GM12892 (cell line): ENCODE results near the gene RMND5A.
A peak's percentile ranks its signal among the peaks of the same experiment; 100 is the strongest.

Experiments used
- DNase-seq: peaks from one replicate; pipeline ENCODE4 v3.0.0; 2011; ENCODE audit not compliant: insufficient read length
- FAIRE-seq: peaks from 2 replicates; lab custom pipeline; 2011; peaks lifted over from hg19 to GRCh38; lab: Jason Lieb, UNC
- POLR2A ChIP-seq: IDR thresholded peaks from 2 replicates; pipeline ENCODE4 v1.6.1; 2011; ENCODE audit warnings: low read depth, low read length, control low read depth
- POLR2AphosphoS5 ChIP-seq: IDR thresholded peaks from 2 replicates; pipeline ENCODE4 v1.6.1; 2011; ENCODE audit warnings: low read depth, low read length, control low read depth
- TAF1 ChIP-seq: IDR thresholded peaks from 2 replicates; pipeline ENCODE4 v1.6.1; 2011; ENCODE audit warnings: low read depth, mild to moderate bottlenecking, control low read depth, low read length, borderline replicate concordance

RMND5A gene

DNA sequence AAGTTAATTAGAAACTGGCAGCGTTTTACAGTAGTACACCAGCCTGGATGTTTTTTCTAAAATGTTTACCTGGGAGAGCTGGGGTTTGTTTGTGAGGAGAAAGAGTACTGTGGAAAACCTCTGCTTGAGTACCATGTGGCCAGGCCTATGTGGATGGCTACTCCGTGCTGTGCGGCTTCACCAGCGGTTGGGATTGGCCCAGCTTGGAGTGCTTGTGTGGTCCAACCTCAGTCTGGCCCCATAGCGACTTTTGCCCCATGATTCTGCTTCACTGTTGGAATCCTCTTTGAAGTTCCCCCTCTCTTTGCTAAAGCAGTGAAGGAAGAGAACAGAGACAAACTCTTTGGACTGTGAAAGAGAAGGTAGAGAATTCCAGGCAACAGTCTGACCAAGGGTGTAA lies 54.8 kb downstream of the RMND5A start:
- FAIRE-seq, result no peak

DNA sequence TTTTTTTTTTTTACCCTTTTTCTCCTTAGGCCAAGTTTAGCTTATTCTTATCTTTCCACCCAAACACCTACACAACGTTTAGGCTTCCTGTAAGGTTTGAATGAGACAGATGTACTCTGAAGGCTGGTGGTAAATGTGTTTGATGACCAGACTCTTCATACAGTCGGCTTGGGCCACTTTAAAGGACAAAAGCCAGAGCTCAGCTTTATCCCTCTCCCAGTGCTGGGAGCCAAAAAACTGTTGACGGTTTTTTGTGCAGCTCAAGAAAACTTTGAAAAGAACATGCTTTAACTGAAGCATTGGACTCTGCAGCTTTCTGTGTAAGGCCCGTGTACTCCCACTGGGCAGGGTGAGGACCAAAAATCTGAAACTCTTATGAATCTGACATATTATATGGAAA lies 55.2 kb downstream of the RMND5A start:
- FAIRE-seq (no peak), DNase-seq (no peak)
- TF ChIP-seq TAF1, result no peak
- no peak for TF ChIP-seq POLR2A
- TF ChIP-seq POLR2AphosphoS5, result no peak

More for the DNA sequence above, 54.8 kb downstream of the RMND5A start:
- TF ChIP-seq POLR2AphosphoS5 (no peak), TAF1 (no peak), POLR2A (no peak)
- no peak for DNase-seq

DNA sequence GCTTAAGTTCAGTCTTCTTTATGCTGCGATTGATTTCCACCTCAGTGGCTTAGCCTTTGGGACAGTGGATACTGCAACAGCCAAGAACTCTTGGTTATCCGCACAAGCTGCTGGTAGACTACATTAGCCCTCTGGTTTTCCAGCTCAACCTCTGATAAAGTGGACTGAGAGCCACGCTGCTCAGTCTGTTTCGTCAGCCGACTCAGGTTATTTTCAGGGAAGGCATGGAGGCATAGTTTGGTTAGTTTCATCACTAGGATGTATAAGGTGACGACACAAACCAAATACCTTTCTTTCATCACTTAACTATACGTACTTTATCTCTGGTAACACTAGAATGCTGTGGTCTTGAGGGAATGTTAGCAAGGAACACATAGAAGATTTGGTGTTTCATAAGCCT lies 56.4 kb downstream of the RMND5A start:
- no peak for TF ChIP-seq TAF1
- no peak for TF ChIP-seq POLR2AphosphoS5
- TF ChIP-seq POLR2A, result no peak
- DNase-seq (no peak), FAIRE-seq (no peak)

DNA sequence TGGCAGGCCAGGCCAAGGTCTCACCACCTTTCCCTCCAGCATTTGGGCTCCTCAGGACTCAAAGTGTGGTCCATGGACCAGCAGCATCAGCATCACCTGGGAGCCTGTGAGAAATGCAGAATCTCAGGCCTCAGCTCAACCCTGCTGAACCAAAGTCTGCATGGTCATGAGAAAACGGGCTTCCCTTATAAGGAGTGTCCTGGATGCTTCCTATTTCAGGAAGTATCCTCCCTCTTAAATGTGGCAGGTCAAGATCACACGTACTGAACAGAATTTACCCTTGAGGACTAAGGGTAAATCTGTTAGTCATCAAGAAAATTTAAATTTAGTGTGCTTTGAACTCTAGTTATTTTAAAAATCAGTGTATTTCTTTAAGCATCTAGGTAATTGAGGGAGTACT lies 58.9 kb downstream of the RMND5A start:
- TF ChIP-seq TAF1, result no peak
- TF ChIP-seq POLR2AphosphoS5, result no peak
- TF ChIP-seq POLR2A, result no peak
- FAIRE-seq, result no peak

DNA sequence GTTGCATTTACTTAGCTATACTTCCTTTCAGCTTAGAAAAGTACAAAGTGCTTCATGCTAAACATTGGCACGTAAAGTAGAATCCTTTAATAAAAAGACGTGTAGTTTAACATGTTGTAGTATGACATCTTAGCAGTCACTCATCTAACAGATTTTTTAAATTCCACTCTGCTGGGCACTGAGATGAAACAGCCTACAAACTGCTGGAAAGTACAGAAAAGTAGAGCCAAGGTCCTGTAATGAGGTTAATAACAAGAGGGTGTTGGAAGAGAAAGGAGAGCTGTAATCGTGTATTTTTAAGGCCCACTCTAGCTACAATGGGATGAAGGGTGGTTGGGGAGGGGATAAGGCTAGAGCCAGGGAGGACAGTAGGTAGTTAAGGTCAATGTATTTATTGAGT lies 59.9 kb downstream of the RMND5A start:
- no peak for TF ChIP-seq POLR2AphosphoS5
- no peak for TF ChIP-seq POLR2A
- no peak for TF ChIP-seq TAF1
- FAIRE-seq (no peak), DNase-seq (no peak)

More for the DNA sequence above, 58.9 kb downstream of the RMND5A start:
- DNase-seq, result no peak

DNA sequence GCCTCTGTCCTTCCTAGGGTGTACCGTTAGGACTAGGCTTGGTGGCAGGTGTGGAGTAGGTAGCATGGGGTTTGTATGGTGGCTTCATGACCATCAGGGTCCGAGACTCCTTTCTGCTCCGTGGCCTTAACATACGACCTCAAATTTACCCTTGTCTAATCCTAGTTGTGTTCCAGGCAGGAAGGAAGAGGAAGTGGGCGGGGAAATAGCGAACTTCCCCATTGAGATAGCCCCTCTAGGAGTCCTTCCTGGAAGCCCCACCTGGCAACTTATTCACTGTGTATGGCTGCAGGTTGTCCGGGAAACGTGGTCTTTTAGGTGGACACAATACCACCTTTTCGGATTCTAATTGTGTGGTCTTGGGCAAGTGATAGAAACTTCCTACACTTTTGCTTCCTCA lies 61.3 kb downstream of the RMND5A start:
- no peak for TF ChIP-seq POLR2A
- TF ChIP-seq POLR2AphosphoS5, result no peak
- TF ChIP-seq TAF1, result no peak
- no peak for FAIRE-seq

DNA sequence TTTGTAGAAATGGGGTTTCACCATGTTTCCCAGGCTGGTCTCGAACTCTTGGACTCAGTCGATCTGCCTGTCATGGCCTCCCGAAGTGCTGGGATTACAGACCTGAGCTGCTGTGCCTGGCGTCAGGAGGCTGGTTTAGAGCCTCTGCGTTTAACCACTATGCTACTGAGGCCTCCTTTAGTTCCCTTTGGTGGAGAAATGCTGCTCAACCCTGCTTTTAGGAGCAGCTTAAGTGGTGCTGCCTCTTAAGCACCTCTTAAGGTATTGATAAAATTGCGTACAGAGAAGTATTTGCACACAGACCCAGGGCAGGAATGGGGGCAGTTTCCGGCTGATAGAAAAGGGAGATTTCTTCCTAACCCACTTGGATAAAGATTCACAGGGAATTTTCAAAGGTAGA lies 62.7 kb downstream of the RMND5A start:
- FAIRE-seq (no peak), DNase-seq (no peak)
- no peak for TF ChIP-seq TAF1
- TF ChIP-seq POLR2A, result no peak
- TF ChIP-seq POLR2AphosphoS5, result no peak

More for the DNA sequence above, 61.3 kb downstream of the RMND5A start:
- no peak for DNase-seq

DNA sequence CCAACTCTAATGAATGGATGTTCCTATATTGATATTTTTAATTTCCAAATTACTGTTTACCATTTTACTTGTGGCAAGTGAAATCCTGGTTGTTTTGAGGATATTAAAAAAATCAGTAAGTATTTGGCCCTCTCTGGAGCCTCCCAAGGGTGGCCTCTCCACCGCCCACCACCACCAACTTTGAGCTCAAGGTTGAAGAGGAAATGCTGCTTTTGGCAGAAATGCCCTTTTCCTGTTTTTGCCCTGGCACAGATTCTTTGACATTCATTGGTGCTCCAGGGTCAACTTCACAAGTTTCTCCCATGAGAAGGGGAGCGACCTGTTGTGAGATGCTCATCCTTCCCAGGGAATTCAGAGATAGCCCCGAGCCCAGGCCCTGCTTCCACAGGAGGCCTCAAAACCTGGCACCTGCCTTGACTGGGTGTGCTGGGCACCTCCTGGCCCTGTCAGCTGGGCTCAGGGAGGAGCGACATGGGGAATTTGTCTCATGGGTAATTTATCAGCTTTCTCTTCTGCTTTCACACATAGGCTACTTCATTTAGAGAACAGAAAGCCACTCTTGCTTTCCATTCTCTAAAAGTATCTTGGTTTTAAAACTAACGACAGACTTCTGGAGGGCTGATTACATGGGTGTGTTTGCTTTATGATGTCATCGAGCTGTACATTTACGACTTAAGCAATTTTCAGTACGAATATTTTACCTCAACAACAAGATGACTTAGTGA lies 63.7 kb downstream of the RMND5A start:
- DNase-seq, result no peak
- TF ChIP-seq POLR2A (no peak), POLR2AphosphoS5 (no peak), TAF1 (no peak)
- peak; percentile 61 for FAIRE-seq

DNA sequence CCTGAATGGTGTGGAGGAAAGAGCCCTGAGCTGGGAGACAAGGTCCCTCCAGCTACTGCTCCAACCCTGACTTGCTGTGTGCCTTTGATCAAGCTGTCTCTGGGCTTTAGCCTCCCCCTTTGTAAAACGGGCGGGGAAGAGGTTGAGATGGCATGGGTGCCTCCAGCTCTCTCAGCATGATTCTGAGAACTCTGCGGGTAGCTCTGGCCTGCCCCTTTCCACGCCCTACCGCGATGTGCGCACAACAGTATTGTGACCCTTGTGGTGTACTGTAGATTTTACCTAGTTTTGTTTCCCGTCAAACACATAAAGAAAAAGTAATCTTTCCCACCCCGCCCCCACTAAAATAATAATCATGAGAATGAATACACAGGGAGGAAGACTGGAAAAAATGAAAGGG lies 65.4 kb downstream of the RMND5A start:
- DNase-seq (no peak), FAIRE-seq (no peak)
- TF ChIP-seq TAF1, result no peak
- no peak for TF ChIP-seq POLR2A
- no peak for TF ChIP-seq POLR2AphosphoS5

DNA sequence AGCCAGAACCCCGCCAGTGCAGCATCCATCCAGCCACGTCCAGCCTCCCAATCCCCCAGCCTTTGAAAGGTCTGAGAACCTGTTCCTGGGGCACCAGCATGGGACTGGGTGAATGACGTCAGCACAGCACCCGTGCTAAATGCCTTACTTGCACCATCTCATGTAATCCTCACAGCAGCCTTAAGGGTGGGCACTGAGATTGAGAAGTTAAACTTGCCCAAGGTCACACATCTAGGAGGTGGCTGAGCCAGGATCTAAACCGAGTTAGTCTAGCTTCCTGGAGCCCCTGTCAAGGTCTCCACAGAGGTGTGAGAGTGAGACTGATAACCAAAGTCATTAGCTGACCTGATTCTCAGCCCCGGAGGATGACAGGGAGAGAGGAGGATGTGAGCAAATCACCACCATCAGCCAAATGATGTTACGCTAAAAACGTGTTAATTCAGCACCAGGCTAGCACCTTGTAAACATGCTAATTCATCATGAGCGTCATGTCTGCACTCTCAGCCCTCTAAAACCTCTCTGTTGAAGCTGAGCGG lies 66.0 kb downstream of the RMND5A start:
- FAIRE-seq (no peak), DNase-seq (no peak)
- TF ChIP-seq POLR2A, result no peak
- TF ChIP-seq POLR2AphosphoS5, result no peak
- no peak for TF ChIP-seq TAF1

DNA sequence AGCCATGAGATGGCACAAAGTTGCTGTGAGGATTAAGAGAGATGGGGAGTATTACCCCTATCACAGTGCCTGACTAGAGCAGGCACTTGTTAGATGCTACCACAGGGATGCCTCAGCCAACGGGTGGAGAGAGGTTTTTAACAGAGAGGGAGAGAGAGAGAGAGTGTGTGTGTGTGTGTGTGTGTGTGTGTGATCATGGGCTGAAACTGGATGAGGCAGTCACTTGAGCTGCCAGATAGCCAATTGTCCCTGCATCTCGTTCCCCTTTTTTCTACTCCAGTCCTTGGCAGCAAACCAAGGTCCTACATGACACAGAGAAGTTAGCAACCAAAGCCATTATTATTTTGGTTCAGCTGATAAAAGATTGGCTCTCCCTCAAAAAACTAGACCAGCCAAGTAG lies 67.6 kb downstream of the RMND5A start:
- FAIRE-seq, result no peak
- TF ChIP-seq POLR2AphosphoS5, result no peak
- no peak for TF ChIP-seq TAF1
- TF ChIP-seq POLR2A, result no peak
- DNase-seq, result no peak

DNA sequence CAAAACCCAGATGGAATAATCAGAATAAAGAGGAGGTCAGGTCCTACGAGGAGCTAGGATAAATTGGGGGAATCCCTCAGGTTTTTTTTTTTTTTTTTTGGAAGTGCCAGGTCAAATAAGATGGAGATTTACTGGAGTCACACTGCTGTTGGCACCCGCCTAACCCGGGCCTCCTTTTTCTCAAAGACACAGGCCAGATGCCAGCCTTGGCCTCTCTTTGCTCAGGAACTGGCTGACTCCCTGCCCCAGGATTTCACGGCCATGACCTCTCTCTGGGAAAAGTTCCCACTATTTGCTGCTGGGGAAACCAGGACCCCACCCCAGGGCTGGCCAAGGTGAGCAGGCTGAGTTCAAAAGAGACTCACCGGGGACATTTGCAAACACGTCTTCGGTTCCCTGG lies 68.1 kb downstream of the RMND5A start:
- FAIRE-seq, result no peak
- no peak for TF ChIP-seq POLR2AphosphoS5
- no peak for DNase-seq
